Middle frontal gyrus (tissue), 1 donor: Measurements from ENCODE around the gene LCE1F.

Experiments used
- DNase-seq: peaks from one replicate; pipeline ENCODE4 v3.0.0-alpha.2; 2015; ENCODE audit warnings: low spot score; ENCODE audit errors: extremely low spot score

The LCE1F gene

DNA sequence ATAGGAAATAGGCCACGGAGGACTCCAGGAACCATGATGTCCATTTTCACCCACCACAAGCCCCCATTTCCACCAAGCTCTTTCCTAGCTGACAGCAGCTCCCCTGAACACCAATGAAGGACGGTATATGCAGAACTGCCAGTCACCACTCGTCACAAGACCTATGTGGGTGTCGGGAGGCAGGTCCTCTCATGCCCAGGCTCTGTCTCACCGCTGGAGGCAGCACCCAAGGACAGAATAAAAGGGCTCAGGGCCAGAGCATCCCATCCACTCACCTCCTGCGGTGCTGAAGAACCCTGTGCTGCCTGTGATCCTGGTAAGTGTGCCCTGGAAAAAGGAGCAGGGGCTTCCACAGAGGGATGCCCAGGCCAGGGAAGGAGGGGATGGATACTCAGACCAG lies at the start of gene LCE1F:
LCE1F (plus strand) TSS at position 266 of the 400 bp plus-strand sequence. CDS start 1,232 bp downstream, outside the sequence.
- no peak for DNase-seq

GRCh38 chr1:152725261-152725660 lies 49.7 kb upstream of the LCE1F start:
- no peak for DNase-seq

- DNase-seq: no peak
Observed at GRCh38 chr1:152728986-152729385, 46.0 kb upstream of the LCE1F start.

DNA sequence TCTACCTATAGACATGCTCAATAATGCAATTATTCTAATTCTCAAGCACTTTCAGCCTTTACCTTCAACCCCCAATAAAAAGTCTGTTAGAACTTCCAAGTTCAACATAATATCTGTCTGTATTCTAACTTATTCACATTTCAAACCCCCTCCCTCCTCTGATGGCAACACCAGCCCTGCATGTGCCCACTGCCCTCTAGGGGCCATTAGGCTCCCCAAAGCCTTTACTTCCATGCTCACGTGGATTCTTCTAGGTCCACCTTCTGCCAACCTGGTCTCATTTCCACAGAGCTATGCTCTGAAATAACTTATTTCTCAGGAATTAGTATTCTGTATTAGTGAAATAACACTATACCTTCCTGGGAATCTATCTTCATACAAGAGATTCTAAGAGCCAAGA lies 39.3 kb upstream of the LCE1F start:
- DNase-seq: no peak

GRCh38 chr1:152737997-152738396 lies 36.9 kb upstream of the LCE1F start:
- no peak for DNase-seq

GRCh38 chr1:152739841-152740240 lies 35.1 kb upstream of the LCE1F start:
- DNase-seq: no peak

- no peak for DNase-seq
Observed at GRCh38 chr1:152741656-152742055, 33.3 kb upstream of the LCE1F start.

DNA sequence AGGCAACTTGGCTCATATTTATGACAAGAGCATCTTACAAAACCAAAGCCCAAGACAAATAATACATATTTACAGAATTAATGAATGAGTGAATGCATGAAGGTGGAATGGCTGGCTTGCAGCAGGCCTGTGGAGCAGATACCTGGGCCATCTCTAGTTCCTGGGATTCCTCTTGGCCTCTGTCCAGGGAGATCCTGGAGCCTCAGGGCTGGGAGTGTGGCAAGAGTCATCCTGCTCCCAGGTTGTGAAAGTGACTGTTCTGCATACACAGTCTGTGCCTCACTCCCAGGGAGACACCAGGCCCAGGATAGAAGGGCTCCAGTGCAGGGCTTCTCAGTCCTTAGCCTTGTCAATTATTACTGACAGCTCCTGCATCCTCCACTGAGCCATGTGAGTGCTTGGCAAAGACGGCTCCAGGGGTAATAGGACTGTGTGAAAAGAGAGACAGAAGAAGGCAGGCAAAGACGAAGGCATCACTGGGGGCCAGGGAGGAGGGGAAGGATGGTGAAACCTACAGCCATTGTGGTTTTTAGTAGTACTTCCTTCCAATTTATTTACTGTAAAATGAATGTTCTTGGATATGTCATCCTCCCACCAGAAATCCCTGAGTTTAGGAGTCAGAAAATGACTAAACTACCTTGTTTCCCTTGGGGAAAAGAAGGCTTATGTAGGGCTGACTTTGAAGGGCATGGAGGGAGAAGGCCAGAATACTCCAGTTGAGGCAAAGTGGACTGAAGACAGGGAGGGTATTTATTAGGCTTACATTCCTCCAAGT lies 31.4 kb upstream of the LCE1F start:
- no peak for DNase-seq

- no peak for DNase-seq
Observed at GRCh38 chr1:152745289-152745704, 29.6 kb upstream of the LCE1F start.

GRCh38 chr1:152745765-152746444 lies 29.0 kb upstream of the LCE1F start:
- no peak for DNase-seq

GRCh38 chr1:152747831-152748230 lies 27.1 kb upstream of the LCE1F start:
- DNase-seq: no peak

DNA sequence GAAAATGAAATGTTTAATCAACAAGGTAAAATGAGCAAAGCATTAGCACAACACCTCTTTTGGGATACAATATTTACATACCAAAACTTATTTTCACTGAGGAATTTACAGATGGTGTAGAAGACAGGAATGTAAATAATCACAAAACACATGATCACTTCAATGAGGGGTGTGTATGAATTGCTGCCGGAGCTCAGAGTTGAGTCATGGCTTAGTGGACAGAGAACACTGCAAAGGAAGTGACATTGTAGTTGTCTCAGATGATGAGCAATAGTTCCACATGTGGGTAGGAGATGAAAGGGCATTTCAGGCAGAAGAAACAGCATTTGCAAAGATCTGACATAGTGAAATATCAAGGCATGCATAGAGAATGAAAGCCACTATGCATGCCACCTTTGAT lies 22.7 kb upstream of the LCE1F start:
- DNase-seq: no peak

DNA sequence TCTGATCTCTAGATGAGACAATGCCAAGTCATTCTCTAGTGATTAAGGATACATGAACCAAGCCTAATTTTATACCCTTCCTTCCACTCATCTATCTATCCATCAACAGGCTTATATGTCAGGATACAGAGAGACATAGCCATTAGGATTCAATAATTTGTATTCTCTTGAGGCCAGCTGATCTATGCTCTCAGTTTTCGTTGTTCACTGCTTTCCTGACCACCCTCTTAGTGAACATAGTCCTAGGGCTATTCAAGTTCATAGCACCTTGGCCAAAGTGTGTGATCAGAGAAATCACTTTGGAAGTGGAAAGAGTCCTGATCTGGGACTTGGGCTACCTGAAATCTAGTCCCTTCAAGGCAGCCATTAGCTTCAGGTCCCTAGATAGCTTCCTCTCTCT lies 21.4 kb upstream of the LCE1F start:
- DNase-seq: no peak

- no peak for DNase-seq
Observed at GRCh38 chr1:152756872-152757271, 18.1 kb upstream of the LCE1F start.

DNA sequence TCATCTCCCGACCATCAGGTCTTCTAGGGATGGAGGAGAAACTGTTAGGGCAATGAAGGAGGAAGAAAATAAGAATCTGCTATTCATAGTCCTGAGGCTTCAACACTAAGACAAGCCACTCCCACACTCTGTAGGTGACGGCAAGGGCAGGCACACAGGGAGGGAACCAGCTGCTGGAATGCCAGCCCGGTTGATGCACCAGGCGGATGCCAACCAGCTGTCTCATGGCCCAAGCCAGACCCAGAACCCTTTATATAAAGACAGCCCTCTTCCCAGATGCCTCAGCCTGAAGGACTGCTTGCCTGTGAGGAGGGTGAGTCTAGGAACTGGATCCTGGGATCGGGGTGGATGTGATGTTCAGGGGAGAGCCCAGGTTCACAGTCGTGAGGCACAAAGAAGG lies 17.2 kb upstream of the LCE1F start, which contains the start of gene KPRP:
KPRP (plus strand) TSS at position 279 of the 400 bp plus-strand sequence. CDS start 1,564 bp downstream, outside the sequence.
- DNase-seq: no peak

DNA sequence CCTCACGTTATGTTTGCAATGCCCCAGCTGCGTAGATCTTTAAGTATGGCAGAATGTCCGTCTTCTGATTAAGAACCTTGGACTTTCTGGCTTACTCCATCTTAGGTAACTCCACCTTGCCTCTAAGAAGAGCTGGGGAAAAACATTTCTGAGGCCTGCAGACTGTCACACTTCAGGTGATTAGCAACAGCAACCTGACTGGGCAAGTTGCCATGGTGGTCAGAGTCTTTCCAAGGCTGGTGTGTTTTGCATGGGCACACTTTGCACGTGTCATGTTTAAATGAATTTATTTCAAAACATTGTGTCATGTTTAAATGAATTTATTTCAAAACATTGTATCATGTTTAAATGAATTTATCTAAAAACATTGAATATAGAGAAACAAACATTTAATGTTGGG lies 16.3 kb upstream of the LCE1F start:
- DNase-seq: no peak

GRCh38 chr1:152759453-152760173 lies 15.3 kb upstream of the LCE1F start:
- no peak for DNase-seq

GRCh38 chr1:152760551-152761190 lies 14.3 kb upstream of the LCE1F start:
- no peak for DNase-seq

- no peak for DNase-seq
Observed at GRCh38 chr1:152761609-152762213, 13.2 kb upstream of the LCE1F start.

DNA sequence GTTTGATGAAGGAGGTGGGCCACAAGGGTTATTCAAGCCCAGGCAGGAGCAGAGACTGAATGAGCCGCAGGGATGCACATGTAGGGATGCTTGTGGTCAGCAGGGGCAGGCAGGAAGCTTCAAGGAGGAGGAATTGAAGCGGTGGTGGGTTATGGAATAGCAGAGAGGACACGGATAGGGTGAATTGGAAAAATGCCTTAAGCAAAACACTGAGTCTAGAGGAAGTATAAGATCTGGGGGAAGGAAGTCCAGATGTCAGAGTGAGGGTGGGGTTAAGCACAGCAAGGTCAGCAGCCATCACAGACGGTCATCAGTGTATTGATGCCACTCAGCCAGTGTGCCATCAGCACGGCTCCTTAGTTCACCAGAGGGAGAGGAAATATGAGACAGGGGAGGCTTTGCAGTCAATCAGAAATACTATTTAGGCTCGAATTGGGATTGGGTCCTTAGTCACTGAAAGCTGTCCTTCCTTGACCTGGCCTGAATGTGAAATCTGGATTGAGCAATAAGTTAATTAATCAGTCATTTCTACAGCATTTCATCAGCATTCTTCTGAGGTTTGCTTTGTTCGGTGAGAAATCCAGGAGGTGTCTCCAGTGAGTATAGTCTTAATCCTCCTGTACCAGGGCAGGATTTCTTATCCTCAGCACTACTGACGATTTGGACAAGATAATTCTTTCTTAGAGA lies 6.0 kb upstream of the LCE1F start:
- no peak for DNase-seq

DNA sequence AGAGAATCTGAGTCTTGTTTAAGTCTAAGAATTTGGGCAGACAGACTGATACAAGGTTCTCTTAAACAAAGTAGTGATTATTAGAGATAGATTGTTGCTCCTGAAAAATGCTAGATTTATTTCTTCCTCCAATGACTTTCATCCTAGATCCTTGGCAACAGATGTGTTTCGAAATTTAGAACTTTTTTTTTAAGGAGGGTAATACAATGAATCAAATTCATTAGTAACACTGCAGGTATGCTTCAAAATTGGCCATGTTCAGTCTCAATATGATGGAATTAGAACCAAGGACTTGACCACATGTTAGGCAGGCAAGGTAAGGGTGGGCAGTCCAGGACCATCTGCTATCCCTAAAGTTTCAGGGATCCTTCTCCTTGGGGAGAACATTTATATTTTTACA lies 4.5 kb upstream of the LCE1F start:
- DNase-seq: no peak
